Glutamatergic neuron (in vitro differentiated cells): Measurements from ENCODE around the gene STON1. TPM values are rescaled to one million over a fixed set of nuclear protein-coding genes. Genes with fewer than 3 reads are reported as not detected.

ENCODE experiments used
- DNase-seq: peaks from one replicate; pipeline ENCODE4 v3.0.0; 2022
- H3K27ac Mint-ChIP-seq: one replicate; pipeline ENCODE4 v1.8.0; 2020; ENCODE audit warnings: mild to moderate bottlenecking, mixed read lengths, inconsistent platforms; ENCODE audit not compliant: unreplicated experiment
- H3K27me3 Mint-ChIP-seq: one replicate; pipeline ENCODE4 v1.8.0; 2020; ENCODE audit warnings: mild to moderate bottlenecking, moderate library complexity, mixed read lengths, inconsistent platforms; ENCODE audit not compliant: unreplicated experiment
- H3K36me3 Mint-ChIP-seq: one replicate; pipeline ENCODE4 v1.8.0; 2020; ENCODE audit warnings: mild to moderate bottlenecking, mixed read lengths, inconsistent platforms; ENCODE audit not compliant: unreplicated experiment
- H3K4me1 Mint-ChIP-seq: one replicate; pipeline ENCODE4 v1.8.0; 2020; ENCODE audit warnings: mild to moderate bottlenecking, low read depth, mixed read lengths, inconsistent platforms; ENCODE audit not compliant: unreplicated experiment
- H3K4me3 Mint-ChIP-seq: one replicate; pipeline ENCODE4 v1.8.0; 2020; ENCODE audit warnings: mild to moderate bottlenecking, mixed read lengths, inconsistent platforms; ENCODE audit not compliant: unreplicated experiment
- H3K9me3 Mint-ChIP-seq: one replicate; pipeline ENCODE4 v1.8.0; 2020; ENCODE audit warnings: mild to moderate bottlenecking, moderate library complexity, mixed read lengths, inconsistent platforms; ENCODE audit not compliant: unreplicated experiment
- total RNA-seq: library from RNA; stranded (reverse); fragmentation: NEBNext Ultra II Directional; extraction: Animal tissue kit (Norgen Biotek cat#: 25700); gene quantifications from one replicate; pipeline ENCODE4 v1.2.1, GENCODE V29; 2021; ENCODE audit not compliant: unreplicated experiment
- TF ChIP-seq, protein P1 (sequence below): fragments of 200-600 bp; sonication (generic); IDR thresholded peaks from one replicate; pipeline ENCODE4 v1.5.0; 2021; ENCODE audit not compliant: partially characterized antibody, unreplicated experiment

Gene STON1
- total RNA-seq, 1 donor from 2014 or later = 4.2 TPM

DNA sequence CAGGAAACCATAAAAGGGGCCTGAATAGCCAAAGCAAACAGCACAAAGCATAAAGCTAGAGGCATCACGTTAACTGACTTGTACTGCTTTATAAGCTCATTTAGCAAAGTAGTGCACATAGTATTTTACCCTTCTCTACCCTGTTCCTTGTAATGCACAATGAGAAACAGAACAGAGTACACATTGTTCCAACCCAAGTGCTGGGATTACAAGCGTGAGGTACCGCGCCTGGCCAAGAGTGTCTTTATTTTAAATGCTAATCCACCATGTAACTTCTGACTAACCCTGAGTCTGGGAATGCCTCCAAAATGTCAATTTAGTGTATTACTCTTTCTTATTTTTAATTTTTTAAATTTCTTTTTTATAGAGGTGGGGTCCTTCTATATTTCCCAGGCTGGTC lies 46.4 kb upstream of the STON1 start:
- DNase-seq = no peak
- Mint-ChIP-seq H3K9me3 (peaks cover 1% of the 10 kb centered on the region), H3K4me1 (peaks cover 20% of the 10 kb centered on the region), H3K27ac (no peak overlapping the region), H3K4me3 (no peak overlapping the region), H3K36me3 (peaks cover under 1% of the 10 kb centered on the region), H3K27me3 (no peaks in the 10 kb centered on the region)
- TF ChIP-seq, protein P1, sequence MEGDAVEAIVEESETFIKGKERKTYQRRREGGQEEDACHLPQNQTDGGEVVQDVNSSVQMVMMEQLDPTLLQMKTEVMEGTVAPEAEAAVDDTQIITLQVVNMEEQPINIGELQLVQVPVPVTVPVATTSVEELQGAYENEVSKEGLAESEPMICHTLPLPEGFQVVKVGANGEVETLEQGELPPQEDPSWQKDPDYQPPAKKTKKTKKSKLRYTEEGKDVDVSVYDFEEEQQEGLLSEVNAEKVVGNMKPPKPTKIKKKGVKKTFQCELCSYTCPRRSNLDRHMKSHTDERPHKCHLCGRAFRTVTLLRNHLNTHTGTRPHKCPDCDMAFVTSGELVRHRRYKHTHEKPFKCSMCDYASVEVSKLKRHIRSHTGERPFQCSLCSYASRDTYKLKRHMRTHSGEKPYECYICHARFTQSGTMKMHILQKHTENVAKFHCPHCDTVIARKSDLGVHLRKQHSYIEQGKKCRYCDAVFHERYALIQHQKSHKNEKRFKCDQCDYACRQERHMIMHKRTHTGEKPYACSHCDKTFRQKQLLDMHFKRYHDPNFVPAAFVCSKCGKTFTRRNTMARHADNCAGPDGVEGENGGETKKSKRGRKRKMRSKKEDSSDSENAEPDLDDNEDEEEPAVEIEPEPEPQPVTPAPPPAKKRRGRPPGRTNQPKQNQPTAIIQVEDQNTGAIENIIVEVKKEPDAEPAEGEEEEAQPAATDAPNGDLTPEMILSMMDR = no peak

DNA sequence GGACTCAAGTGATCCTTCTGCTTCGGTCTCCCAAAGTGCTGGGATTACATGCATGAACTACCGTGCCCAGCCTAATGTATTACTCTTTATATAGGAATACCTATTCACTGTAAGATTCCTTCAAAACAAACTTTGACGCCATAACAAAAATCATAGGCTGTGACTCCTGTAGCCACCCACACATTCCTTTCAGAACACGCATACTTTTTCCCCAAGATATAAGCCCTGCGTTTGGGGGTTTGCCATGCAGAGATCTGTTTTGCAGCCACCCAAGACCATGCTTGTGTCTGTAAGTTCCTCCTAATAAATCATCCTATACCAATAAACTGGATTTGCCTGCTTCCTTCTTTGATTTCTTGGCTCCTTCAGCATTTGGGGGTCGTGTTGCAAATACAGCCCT lies 46.0 kb upstream of the STON1 start:
- Mint-ChIP-seq H3K9me3 (peaks cover 1% of the 10 kb centered on the region), H3K4me3 (no peak overlapping the region), H3K4me1 (peaks cover 17% of the 10 kb centered on the region), H3K36me3 (no peaks in the 10 kb centered on the region), H3K27me3 (no peaks in the 10 kb centered on the region), H3K27ac (no peak overlapping the region)
- TF ChIP-seq, protein P1 = no peak
- DNase-seq = no peak

DNA sequence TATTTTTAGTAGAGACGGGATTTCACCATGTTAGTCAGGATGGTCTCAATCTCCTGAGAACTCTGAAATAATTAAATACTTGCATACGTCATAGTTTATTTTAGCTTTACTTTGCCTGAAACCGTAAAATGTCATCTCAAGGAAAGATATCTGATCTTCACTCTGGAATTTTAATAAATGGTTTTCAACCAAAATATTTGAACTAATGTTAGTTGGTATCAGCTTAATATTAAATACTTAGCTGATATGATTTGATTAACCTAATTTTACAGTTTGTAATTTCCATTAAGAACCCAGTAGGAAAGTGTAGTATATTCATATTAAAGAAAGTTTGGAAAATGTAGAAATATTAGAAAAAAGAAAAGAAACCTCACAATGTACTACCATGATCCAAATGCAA lies 41.4 kb upstream of the STON1 start:
- Mint-ChIP-seq H3K27me3 (no peaks in the 10 kb centered on the region), H3K27ac (no peak overlapping the region), H3K36me3 (no peaks in the 10 kb centered on the region), H3K4me1 (no peaks in the 10 kb centered on the region), H3K9me3 (peaks cover 1% of the 10 kb centered on the region), H3K4me3 (no peak overlapping the region)
- TF ChIP-seq, protein P1 = no peak
- DNase-seq = no peak

DNA sequence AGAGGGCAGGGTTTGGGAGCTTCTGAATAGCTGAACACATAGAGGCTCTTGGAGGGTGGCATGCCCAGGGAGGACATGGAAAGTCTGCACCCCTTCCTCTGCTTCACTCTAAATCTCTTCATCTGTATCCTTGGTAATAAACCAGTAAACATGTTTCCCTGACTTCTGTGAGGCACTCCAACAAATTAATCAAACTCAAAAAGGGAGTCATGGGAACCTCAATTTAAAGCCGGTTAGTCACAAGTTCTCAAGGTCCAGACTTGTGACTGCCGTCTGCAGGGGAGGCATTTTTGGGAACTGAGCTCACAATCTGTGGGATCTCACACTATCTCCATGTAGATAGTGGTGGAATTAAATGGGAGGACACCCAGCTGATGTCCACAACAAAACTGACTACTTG lies 33.1 kb upstream of the STON1 start:
- H3K27me3 Mint-ChIP-seq = no peaks in the 10 kb centered on the region
- H3K27ac Mint-ChIP-seq = no peak overlapping the region
- H3K4me1 Mint-ChIP-seq = no peaks in the 10 kb centered on the region
- DNase-seq = no peak
- H3K4me3 Mint-ChIP-seq = no peak overlapping the region
- H3K36me3 Mint-ChIP-seq = no peaks in the 10 kb centered on the region
- TF ChIP-seq, protein P1 = no peak
- H3K9me3 Mint-ChIP-seq = no peaks in the 10 kb centered on the region

DNA sequence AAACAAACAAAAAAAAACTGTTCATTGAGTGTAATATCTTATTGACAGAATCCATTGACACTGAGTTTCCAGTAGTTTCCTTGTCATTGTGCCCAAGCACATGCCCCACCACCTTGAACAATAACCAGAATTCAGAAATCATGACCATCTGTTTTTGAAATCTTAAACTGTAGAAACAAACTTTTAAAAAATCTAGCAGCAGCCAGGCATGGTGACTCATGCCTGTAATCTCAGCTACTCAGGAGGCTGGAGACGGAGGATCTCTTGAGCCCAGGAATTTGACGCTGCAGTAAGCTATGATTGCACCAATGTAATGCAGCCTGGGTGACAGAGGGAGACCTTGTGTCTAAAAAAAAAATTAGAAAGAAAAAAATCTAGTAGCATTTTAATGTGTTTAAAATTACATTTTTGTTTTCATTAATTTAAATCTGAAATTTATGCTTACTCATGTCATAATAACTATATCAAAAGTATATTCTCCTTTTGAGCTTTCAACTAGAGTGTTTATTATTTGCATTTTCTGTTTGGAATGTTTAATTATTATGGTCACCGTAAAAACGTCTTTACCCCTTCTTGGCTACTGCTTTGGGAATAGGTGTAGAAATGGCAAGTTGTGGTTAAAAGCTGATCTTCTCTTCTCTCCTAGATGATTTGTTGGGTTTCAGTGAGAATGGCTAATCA lies 25.2 kb upstream of the STON1 start:
- no peak overlapping the region for H3K27ac Mint-ChIP-seq
- H3K27me3 Mint-ChIP-seq = no peaks in the 10 kb centered on the region
- H3K36me3 Mint-ChIP-seq = no peaks in the 10 kb centered on the region
- H3K4me1 Mint-ChIP-seq = peaks cover 7% of the 10 kb centered on the region
- no peak for DNase-seq
- H3K4me3 Mint-ChIP-seq = no peak overlapping the region
- TF ChIP-seq, protein P1 = no peak
- no peaks in the 10 kb centered on the region for H3K9me3 Mint-ChIP-seq
